Hematopoietic multipotent progenitor cell (in vitro differentiated cells): ENCODE results near the gene ANKRD26. TPM values are rescaled to one million over a fixed set of nuclear protein-coding genes. Genes with fewer than 3 reads are reported as not detected.

Experiments
- DNase-seq, 3 donors: peaks; one replicate each; pipeline ENCODE4 v3.0.0-alpha.2; 2011 to 2015; ENCODE audit warnings: low read depth in 2 of 3, low spot score in 2 of 3
- small RNA-seq: library from RNA; depleted of rRNA; stranded (forward); fragments of <200 nt; gene quantifications from one replicate; pipeline ENCODE3, GENCODE V24; 2012
- total RNA-seq: library from RNA; depleted of rRNA; stranded (reverse); fragments of >200 nt; gene quantifications from one replicate; pipeline ENCODE4 v1.2.3, GENCODE V29; 2012

Gene ANKRD26
- total RNA-seq, 1 donor, result 2.4 TPM

GRCh38 chr10:27022048-27022447, 78.2 kb downstream of the ANKRD26 start:
- no peak for DNase-seq

GRCh38 chr10:27020243-27020642, 80.1 kb downstream of the ANKRD26 start:
- no peak for DNase-seq

DNA sequence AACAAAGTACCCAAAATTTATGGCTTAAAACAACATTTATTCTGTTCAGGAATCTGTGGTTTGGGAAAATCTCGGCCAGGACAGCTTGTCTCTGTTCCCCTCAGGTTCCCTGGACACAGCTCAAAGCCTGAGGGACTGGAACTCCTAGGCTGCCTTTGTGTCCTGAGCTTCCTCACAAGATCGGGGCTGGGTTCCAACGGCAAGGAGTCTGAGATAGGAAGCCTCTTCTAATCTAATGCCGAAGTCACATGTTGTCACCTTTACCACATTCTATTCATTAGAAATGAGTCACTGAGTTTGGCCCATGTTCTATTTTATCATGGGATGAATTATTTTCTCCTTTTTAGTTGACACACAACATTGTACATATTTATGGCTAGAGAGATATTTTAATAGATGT, 80.5 kb downstream of the ANKRD26 start:
- no peak for DNase-seq

- DNase-seq, result no peak
Measured at GRCh38 chr10:26997610-26998009, 102.7 kb downstream of the ANKRD26 start.

GRCh38 chr10:26994743-26995142, 105.6 kb downstream of the ANKRD26 start:
- DNase-seq, result no peak

DNA sequence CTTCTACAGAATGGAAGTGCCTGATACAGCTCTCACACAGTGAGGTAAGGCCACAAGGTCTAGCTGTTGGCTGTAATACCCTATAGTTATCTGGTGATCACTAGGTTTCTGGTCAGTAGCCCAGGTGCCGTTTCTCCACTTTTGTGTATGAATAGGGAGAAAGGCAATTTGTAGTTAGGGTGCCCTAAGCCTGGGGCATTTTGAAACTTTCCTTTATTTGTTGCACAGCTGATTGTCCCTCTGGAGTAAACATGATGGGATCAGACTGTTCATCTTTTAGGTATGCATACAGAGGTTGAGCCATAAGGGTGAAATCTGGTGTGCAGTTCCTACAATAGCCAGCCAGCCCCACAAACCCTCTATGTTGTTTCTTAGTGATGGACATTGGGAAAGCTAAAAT, 112.4 kb downstream of the ANKRD26 start:
- no peak for DNase-seq

DNA sequence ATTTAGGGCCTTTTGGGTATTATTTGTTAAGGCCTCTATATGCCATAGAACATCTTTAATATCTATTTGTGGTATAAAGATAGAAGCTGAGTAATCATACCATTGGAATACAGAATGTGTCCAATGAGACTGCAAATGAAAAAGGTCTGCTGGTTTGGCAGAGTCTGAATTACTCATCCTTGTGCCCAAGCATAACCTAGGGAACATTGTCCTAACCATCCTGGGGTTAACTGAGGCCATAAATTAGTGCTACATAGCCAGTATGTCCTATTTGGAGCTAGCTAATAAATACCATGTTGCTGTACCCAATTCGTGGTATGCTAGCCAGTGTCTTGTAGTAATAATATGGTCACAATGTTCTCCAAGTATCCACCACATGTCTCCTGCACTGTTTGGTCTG, 117.1 kb downstream of the ANKRD26 start:
- no peak for DNase-seq

DNA sequence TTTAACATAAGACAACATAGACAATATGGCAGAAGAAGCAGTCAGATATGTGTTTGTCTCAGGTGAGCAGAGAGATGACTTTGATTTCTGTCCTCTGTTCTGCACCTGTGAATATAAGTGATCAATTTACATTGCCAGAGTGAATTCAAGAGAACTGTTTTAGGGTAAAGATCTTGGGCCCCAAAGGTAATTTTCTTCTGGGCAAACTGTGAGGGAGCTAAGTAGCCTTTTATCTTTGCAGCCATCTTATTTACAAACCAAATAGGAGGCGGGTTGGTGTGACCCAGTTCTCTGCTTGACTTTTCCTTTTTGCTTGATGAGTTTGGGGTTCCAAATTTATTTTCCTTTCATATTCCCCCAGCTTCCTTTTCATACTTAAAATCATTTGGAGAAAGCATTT, 118.2 kb downstream of the ANKRD26 start:
- no peak for DNase-seq

- DNase-seq, result no peak
Measured at GRCh38 chr10:26981232-26981824, 119.0 kb downstream of the ANKRD26 start.

DNA sequence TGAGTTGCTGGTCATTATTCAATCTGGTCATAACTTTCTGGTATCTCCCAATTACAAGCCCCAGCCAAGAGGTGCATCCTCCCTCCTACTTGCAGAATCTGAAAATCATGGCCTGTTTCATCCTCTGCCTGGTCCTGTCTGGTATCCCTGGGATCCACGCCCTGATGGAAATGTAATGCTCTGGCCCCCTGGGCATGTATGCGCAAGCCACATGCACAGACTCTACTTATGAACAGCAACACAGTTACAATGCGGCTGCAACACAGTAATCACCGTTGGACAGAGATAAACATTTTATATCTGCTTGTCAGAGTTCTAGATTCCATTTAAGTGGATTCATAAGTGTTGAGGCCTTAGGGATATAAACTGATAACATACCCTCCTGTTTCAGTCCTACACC, 121.8 kb downstream of the ANKRD26 start:
- DNase-seq, result no peak

DNA sequence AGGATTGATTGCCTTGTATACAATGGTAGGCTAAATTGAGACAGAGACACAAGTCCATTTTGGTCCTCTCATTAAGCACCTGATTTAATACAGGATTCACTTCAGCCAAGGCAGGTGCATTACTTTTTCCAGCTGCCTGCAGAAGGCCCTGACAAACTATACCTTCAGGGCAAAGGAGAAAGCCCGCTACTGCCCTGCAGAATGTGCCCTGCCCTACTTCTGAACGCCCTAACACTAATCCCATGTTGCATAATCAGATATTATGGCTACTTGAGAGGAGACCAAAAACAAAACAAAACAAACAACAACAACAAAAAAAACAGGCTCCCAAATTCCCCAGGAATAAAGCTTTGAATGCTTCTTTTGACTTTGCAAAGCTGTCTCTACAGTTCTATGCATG, 122.7 kb downstream of the ANKRD26 start:
- no peak for DNase-seq

DNA sequence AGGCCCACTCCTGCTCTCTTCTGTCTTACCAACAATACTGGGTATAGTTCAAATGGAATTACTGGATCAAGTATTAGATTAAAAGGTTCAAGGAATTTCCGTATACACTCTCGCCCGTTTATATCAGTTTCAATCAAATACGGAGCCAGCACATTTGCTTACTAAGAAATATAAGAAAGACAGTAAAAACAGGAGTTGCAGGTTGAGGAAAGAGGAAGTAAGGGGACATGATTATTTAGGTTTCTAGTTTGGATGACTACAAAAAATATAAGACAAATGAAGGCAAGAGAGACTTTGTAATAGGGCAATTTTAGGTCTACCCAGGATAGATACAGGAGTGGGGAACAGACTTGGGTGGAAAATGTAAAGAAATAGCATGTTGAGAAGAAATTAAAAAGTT, 129.6 kb downstream of the ANKRD26 start:
- DNase-seq, result no peak

DNA sequence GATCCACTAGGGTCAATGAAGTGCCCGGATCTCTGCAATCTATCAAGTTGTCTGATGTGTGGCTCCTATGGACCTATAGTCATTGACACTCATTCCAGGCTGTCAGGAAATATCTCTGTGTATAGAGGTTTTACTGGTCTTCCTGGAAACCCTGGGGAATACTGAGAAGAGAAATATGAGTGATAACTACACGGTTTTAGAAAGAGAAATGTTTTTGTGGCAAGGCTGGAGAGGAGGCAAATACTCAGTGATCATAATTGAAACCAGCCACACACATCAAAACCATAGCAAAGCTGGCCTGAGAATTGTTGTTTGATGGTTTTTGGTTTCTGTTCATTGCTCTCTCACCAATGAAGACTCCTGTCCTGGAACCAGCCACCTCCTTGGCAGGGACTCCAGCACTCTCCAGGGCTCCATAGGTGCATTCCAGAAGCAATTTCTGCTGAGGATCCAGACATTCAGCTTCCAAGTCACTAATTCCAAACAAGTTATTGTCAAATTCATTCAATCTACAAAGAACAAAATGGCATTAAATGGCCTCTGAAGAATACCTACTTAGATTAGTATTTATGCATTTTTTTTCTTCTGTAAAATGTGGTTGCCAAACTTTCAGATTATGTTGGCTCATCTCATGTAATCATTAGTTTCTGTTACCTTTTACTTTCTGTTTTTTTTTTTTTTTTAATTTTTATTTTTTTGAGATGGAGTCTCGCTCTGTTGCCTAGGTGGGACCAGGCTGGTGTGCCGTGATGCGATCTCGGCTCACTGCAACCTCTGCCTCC, 131.0 kb downstream of the ANKRD26 start:
- DNase-seq, result no peak

GRCh38 chr10:26962835-26963234, 137.5 kb downstream of the ANKRD26 start:
- DNase-seq, result no peak

GRCh38 chr10:26960308-26960707, 140.0 kb downstream of the ANKRD26 start:
- DNase-seq, result no peak

- no peak for DNase-seq
Measured at GRCh38 chr10:26959841-26960240, 140.5 kb downstream of the ANKRD26 start.

Small RNA genes within 50 kb of the gene (small RNA-seq; reads per million reads assigned to genes)
- 0.34 reads per million for gene RNU6-490P

Other genes starting within 250 kb of the ANKRD26 start
- 53.6 TPM for gene ABI1, start 239.5 kb downstream of the ANKRD26 start, total RNA-seq
- gene YME1L1, start 53.9 kb upstream of the ANKRD26 start, total RNA-seq, result 29.4 TPM
- 4.6 TPM for gene MASTL, start 54.9 kb upstream of the ANKRD26 start, total RNA-seq
- 10.8 TPM for gene ACBD5, start 140.3 kb upstream of the ANKRD26 start, total RNA-seq